HG02610 (cell line): ENCODE results near the gene SLC41A3.

Source experiments
- ATAC-seq: cut with Tn5 transposase; IDR thresholded peaks from one replicate; pipeline ENCODE4 v1.9.1; 2021; ENCODE audit warnings: mild to moderate bottlenecking, moderate library complexity; ENCODE audit not compliant: unreplicated experiment

The SLC41A3 gene

DNA sequence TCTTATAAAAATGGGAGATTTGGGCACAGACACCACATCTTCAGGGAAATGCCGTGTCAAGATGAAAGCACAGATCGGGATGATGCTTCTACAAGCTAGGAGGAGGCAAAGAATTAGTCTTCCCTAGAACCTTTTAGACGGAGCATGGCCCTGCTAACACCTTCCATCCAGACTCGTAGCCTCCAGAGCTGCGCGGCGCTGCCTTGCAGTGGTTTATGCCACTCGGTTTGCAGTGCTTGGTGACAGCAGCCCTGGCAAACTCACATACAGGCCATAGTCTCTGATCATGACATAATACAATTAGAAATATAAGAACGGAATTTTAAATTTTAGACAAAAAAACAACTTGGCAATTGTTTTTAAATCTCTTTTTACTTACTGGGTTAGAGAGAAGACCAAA lies 37.1 kb upstream of the SLC41A3 start:
- no peak for ATAC-seq

DNA sequence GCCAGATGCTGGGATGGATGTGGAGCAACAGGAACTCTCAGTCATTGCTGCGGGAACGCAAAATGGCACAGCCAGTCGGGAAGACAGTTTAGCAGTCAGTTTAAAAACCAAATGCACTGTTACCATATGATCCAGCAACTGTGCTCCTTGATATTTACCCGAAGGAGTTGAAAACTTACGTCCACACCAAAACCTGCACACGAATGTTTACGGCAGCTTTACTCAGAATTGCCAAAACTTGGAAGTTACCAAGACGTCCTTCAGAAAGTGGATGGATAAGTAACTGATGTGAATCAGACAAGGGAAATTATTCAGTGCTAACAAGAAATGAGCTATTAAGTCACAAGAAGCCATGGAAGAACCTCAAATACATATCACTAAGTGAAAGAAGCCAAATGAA lies 36.1 kb upstream of the SLC41A3 start:
- ATAC-seq, result no peak

DNA sequence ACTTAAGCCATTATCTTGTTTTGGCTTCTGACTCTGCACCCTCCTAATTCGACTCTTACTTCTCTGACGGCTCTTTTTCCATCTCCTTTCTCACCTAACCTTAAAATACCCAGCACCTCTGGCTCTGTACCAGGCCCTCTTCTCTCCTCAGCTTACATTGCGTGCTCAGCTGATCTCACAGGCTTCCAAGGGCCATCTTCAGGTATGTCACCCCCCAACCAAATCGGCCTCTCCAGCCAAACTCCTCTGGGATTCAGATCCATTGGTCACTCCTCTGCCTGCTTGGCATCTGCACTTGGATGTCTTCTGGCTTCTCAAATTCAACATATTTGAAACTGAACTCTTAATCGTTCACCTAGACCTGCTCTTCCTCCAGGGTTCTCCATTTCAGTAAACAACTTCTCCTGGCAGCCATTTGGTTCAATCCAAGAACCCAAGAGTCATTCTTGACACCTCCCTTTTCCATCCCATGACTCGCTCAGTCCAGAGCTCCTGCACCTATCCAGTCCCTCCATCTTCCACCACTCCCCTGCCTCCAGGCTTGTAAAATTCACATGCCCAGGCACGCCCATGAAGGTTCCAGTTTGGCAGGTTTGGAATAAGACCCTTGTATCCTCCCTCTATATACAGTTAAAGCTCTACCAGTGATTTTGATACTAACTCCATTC lies 35.2 kb upstream of the SLC41A3 start:
- no peak for ATAC-seq

DNA sequence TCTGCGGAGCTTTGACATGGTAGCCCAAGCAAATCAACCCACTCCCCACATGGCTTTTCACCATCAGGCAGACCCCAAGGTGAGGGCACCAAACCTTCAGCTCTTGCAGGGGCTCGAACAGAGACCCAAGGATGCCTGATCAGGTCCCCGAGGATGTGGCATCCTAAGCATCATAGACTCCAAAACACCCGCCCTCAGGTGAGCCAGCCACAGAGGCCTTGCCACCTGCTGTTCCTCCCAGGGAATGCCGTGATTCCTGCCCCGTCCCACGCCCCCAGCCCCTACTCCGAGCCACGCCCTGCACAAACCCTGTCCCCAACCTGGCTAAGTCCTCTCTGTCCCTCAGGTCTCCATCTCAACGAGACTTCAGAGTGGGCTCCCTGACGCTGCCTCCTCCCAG lies 34.7 kb upstream of the SLC41A3 start:
- no peak for ATAC-seq

DNA sequence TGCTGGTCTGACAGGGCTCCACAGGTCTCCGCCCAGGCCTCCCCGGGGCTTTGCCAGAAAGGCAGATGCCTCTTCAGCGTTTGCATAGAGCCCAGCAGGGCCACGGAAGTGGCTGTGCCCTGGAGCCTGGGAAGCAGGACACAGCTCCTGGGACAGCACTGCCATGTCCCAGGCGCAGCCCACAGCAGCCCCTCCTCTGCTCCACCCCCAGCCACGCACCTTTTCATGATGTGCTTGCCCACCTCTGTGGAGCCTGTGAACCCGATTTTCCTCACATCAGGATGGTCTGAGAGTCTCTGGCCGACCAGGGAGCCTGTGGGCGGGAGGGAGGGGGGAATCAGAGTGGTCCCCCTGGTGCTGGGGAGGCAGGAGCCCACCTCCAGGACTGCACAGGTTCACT lies 33.9 kb upstream of the SLC41A3 start:
- no peak for ATAC-seq

DNA sequence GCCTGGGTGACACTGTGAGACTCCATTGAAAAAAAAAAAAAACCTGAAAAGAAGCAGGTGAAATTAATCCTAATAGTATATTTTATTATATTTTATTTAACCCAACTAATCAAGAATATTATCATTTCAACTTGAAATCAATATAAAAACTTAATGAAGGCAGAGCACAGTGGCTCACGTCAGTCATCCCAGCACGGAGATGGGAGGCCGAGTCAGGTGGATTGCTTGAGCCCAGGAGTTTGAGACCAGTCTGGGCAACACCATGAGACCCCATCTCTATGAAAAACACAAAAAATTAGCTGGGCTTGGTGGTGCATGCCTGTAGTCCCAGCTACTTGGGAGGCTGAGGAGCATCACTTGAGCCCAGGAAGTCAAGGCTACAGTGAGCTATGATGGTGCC lies 33.3 kb upstream of the SLC41A3 start:
- no peak for ATAC-seq

DNA sequence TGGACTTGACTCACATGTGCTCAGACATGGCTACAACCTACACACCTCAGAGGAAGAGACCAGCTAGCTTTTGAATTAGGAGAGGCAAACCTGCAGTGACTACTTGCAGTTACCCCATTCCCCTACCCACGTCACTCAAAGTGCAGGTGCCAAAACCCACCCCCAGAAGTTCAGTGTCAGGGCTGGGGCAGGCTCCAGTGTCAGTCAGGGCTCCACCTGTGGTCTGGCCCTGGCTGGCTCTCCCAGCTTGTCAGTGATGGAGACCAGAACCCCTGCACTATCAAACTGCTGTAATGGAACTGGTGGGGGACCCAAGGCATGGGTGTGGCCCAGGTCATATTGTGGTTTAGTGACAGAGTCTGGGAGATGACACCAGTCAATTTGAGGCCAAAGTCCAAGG lies 32.6 kb upstream of the SLC41A3 start:
- ATAC-seq, result no peak

DNA sequence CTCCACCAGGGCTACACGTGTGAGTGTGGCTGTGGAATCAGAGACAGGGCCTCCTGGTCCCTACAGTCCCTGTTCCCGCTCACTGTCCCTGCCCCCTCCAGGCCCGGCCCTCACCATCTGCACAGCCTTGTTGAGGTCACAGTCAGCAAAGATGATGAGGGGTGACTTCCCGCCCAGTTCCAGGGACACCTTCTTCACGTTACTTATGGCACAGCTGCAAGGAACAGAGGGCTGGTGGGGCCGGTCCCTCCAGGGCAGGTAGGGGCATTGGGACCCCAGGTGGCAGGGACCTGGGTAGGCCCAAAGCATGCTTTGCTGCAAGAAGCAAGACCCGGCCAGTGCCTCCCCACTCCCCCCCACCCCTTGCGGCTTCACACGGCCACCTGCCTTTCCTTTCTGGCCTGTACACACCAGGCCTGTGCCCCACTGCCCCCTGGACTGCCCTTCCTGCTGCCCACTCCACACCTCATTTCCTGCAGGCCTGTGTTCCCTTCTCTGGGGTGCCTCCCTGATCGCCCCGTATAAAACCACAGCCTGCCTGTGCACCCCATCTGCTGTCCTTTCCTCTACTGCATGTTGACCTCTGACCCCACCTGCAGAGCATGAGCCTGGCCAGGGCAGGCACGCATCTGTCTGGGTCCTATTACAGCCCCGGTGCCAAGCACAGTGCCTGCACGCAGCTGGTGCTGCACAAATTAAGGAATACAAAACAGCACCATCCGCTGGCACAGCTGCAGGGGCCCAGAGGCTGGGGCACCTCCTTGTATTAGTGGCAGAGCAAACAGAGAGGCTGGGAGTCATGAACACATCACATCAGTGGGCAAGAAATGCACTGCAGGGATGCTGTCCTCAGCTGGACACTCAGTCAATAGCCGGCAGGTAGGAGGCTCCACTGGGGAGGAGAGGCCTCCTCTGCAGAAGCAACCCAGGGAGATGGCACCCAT lies 30.8 kb upstream of the SLC41A3 start:
- ATAC-seq, result no peak

DNA sequence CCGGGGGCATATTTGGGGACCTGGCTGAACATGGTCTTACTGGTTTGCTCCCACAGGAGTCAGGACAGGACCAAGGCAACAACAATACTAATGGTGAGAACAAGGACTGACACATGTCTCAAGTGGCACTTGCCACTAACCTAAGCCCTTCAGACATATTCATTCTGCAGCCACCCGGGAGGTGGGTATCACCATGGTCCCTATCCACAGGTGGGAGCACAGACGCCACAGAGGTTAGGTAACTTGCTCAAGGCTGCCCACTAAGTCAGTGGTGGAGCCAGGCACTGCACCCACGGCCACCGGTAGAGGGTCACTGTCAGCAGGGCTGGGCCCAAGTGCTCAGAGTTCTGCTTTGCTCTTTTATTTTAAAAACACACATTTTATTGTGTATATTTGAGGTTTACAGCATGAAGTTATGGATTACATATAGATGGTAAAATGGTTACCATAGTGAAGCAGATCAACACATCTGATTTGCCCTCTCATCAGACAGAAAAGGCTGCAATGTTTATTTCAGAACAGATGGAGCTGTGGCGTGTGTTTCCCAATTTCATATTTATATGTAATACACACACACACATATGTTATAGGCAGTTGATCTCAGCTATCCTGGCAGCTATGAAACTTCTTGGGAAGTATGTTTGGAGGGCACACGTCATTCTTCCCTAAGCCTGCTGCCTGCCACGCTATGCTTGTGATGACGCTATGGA lies 30.0 kb upstream of the SLC41A3 start:
- no peak for ATAC-seq

DNA sequence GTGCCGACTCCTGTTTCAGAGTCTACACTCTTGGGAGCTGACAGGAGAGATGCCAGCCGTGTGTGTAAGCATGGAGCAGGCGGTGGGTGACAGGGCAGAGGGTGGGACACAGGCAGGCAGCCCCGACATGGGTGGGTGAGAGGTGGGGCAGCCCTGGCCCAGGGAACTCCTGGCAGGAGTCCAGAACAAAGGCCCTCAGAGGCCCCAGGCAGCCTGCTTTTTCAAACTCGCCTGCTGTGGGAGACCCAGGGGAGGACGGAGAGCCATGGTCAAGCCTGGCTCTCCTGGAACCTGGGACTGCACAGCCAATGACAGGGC lies 29.3 kb upstream of the SLC41A3 start:
- ATAC-seq, result no peak

DNA sequence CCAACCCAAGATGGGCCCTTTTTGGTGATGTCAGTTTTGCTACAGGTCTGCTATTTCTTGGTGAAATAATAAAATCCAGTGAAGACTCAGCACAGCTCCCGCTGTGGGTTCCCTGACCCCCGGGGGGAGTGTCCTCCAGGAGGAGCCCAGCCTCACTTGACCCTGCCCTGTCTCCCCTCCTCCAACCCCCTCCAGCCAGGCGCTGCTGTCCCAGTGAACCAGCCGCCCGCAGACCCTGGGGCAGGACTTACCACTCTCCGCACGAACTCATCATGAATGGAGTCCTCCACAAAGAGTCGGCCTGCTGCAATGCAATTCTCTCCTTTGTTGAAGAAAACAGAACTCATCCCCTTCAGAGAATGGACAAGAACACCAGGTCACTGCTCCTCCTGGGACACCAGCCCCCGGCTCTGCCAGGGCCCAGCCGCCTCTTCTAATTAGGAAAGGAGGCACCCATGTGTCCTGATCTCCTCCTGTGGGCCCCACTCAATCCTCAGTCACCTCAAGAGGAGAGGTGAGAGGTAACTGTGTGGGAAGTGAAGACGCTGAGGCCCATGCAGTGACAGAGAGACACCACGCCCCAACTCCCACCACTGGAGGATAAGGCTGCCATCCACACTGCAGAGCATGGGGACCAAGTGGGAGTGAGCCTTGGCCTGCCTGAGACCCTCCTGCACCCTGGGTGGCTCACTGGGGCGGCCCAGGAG lies 28.8 kb upstream of the SLC41A3 start:
- no peak for ATAC-seq

DNA sequence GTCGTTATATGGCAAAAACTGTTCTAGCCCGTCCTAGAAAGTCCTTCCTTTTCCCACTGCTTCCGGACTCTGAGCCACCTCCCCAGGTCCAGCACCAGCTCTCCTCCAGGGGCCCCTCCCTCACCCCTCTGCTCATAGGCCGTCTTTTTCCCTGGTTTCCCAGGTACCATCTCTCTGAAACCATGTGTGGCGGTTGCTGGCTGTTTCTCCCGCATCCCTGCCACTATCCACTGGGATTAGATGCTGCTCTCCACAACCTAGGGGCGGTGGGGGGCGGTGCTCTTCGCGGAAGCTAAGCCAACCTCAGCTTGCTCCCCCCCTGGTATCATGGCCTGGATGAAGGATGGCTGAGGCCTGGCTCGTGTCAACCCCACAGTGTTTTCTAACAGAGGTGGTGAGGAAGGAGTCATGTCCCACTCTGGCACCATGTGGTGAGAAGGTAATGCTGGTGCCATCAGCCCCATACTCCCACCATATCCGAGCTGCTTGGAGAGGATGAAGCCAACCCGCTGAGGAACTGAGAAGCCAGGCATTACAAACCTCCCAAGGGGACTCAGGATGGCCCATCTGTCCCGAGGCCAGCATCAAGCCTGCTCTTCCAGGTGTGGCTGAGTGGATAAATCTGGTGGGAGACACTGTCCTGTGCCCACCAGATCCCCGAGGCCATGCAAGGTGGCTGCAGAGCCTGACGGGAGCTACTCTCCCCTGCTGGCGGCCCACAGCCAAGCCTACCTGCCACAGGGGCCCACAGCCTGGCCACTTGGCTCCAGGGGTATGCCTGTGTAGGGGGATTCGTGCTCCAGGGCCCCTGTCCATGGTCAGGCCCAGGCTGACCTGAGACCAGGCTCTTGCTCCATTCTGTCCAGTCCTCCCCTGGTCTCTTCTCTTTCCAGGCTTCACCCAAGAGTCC lies 27.9 kb upstream of the SLC41A3 start:
- ATAC-seq, result no peak

DNA sequence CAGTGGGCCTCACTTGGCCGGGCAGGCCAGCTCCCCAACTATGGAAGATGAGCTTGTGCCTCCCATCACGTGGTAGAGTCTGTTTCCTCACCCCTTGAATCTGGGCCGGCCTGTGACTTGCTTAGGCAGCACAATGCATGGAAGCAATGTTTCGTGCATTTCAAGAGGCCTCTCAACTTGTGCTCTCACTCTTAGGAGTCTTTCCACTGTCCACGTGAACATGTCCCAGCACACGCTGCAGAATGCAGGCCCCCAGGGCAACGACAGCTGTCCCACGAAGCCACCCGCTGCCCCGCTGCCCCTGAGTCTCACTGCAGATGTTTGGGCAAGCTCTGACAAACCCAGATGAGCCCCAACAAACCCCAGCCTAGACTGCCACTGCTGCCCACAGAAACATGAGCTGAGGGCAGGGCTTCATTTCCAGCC lies 27.2 kb upstream of the SLC41A3 start:
- no peak for ATAC-seq

DNA sequence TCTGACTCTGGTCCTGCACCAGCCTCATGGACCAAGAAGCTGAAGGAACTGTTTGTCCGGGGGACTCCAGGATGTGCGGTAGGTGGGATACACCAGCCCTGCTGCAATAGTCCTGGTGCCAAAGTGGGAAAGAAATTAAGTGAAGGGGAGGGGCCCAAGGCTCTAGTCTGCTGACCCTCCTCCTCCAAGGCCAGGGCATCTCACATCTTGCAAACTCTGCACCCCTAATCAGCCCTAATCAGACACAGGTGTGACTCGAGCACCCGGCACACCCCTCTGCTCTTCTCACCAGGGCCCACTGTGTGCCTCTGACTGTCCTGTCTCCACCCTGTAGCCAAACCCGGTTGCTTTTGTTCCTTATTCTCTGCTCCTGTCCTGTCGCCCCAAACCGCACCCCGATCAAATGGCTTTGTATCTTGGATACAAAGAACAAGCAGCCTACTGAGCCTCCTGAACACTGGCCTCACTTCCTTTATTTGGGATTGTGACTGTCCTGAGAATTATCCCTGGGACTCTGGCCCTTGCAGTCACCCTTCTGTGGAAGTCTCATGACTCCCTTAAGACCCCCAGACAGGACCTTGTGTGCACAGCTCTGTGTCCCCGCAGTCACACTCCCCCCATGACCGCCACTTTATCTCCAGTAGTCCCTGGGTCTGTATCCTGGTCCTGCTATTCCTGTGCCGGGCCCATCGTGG lies 26.7 kb upstream of the SLC41A3 start:
- no peak for ATAC-seq

DNA sequence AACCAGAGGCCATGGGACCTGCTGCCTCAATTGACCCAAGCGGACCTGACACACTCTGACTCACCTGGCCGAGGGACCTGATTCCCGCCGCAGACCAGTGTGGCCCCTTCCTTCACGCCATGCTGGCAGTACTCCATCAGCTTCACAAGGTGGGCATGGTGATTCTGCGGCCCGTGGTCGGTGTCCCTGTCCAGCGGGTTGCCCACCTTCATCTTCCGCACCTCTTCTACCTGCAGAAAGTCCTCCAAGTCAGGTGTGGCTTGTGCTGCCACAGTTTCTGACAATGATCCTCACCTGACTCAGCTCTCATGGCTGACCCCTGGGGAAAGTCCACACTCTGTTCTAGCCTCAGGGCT lies 25.9 kb upstream of the SLC41A3 start:
- no peak for ATAC-seq

DNA sequence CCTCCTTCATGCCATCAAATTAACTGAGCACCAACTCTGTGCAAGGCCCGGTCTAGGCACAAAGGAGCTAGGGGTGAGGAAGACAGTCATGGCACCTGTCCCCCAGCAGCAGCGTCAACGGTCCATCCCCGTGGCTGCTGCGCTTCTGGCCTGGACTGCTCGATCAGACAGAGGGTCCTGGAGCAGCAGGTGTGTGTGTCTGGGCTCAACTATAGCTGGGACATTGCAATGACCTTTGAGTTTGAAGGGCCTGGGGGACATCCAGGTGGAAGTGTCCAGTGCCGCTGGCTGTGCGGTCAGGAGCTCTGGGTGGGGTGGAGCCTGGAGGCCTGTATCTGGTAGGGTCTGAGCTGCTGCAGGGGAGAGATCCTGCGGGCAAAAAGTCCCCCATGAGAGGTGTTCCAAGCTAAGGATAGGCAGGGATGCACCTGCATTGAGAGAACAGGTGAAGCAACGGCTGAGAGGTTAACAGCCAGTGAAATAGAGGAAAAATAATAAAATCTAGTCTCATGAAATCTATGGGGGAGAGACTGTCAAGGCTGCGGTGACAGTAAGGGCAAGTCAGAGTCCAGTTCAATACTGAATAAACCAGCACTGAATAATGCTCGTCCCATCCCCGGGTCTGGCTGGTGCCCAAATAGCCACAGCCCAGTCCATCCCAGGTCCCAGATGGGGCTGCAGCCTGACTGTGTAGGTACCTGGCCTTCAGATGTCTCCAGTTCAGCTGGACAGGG lies 25.4 kb upstream of the SLC41A3 start:
- ATAC-seq, result no peak

DNA sequence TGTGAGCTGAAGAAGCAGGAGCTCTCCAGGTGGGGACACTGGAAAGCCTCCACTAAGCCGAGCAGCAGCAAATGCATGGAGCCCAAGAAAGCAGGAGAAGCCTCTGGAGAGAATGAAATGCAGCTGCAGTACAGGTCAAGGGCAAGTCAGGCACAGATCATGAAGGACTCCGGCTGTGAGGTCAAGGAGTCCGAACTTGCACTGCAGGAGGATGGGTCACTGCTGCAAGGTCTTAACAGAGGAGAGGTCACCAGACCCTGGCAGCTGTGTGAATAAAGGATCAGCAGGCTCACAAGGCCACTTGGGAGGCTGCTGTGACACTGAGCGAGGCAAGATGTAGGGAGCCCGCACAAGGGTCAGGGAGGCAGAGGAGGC lies 24.7 kb upstream of the SLC41A3 start:
- no peak for ATAC-seq

DNA sequence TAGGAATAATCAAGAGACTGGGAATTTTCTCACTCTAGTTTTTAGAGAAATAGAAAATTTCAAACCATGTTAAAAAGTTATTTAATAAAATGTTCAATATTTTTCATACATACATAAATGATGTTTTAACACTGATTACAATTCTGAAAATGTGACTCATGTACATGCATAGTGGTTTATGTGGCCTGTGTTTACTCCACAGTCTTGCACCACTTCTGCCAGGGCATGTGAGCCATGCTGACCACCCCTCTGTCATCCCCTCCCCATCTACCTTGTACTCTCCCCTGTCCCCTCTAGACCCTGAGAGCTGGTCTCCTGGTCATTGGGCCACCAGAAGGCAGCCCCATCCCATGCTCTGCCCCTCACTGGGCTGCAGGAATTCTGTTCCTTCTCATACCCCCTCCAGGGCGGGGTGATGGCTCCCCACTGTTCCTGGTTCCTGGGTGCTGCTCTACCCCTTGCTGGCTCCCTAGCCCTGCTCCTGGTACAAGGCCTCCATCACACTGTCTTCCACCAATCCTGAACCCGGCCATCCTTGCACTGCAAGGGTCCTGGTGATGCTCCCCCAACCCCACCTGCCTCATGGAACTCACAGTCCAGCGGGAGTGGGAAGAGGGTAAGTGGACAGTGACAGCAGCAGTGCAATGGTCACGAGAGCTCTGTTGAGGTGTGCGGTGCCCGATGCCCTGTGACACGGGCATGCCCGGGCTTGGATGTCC lies 24.2 kb upstream of the SLC41A3 start:
- ATAC-seq, result no peak
